Epithelial cell of alveolus of lung (primary cell): ENCODE measurements around the gene ABHD10. TPM values are rescaled to one million over a fixed set of nuclear protein-coding genes. Genes with fewer than 3 reads are reported as not detected.

Experiments
- total RNA-seq: library from RNA; depleted of rRNA; stranded (reverse); fragments of >200 nt; gene quantifications from 2 replicates; pipeline ENCODE4 v1.2.1, GENCODE V29; 2015

Gene ABHD10
- 24.7 and 30.0 TPM in 2 replicates for total RNA-seq

DNA sequence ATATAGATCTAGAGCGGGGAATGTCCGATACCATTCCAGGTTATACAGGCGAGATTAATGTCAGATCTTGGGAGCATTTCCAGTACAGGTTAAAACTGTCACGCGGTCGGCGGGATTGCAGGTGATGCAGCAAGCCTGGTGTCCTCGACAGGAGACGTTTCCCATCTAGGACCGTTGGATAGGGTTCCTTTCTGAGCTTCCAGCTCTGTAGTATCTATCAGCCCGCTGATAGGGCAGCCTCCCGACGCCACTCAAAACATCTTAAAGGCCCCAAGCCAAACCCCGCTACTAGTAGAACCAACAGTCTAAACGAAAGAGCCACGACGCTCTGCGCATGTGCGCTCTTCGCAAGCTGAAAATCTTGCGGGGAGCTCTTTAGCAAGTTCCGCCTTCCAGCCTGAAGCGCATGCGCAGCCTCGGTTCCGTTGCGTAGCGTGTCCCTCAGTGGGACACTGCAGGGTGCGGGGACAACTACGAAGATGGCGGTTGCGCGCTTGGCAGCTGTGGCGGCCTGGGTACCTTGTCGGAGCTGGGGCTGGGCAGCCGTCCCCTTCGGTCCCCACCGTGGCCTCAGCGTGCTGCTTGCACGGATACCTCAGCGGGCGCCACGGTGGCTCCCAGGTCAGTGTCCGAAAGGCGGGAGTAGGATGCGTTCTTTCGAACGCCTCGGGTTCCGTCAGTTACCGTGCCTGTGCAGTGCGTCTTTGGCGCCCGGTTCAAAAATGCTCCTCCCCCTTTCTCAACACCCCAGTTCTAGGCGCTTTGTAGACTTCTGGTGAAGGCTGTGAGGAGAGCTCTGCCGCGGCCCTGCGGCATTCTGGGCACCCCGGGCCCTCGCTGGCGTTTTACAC lies at the start of gene ABHD10:
Gene ABHD10, plus strand, starts transcription at position 444 of the 851 bp plus-strand sequence. Its CDS starts 36 bp downstream, at position 480.

DNA sequence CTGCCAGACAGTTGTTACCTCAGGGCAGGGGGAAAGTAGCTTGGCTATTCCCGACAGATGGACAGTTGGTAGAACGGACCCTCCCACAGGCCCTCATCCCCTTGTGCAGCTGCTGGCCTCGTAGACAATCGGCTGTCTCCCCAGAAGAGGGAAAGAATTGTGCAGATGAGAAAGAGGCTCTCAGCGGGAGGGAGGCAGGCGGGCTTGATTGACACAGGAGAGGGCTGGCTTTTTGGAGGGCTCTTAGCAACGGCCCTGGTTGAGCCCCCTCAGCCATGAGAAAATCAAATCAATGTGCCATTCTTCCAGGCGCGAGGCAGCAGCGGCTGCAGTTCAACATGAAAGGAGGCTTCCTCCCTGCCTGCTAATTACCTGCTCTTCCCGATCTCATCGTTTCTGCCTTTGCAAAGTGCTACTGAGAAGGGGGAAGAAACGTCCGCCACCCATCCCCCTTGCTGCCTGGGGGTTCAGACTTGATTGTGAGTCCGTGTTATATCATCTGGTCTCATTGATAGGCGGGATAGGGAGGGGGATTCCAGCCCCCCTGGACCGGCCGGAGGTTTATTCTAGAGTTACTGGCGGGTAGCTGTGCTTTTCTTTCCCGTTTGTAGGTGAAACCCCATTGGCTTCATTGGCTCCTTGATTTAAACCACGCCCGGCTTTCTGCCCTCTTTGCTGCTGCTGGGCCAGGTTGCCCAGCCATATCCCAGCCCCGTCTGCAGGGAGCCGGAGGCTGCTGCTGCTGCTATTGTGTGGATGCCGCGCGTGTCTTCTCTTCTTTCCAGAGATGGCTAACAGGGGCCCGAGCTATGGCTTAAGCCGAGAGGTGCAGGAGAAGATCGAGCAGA lies 20.0 kb downstream of the ABHD10 start, which contains the start of gene TAGLN3:
Gene TAGLN3, plus strand, starts transcription at position 287 of the 848 bp plus-strand sequence. Its CDS starts 501 bp downstream, at position 788.

DNA sequence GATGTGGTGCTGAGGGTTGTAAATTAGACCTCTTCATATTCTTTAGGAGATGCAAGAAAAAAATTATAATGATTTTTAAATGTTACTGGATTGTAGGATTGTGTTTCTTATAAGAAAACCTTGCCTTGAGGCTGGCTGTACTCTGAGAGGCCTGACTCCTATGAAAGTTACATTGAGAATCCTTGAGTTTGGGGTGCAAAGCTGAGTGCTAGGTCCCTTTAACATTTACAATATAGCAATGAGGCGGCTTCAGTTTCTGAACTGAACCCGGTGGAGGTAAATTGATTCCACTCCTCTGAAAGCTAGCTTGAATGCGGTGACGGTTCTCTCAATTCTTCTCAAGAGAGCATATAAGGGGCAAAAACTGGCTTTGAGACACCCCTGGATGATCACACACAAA lies 55.6 kb downstream of the ABHD10 start, which contains the start of gene TMPRSS7:
Gene TMPRSS7, plus strand, starts transcription at position 301 of the 400 bp plus-strand sequence. CDS start 110 bp downstream, outside the sequence.

Other genes with a start within 250 kb of the ABHD10 start
- gene PHLDB2, start 119.8 kb upstream of the ABHD10 start, total RNA-seq = 32.3 and 32.5 TPM in 2 replicates
- 3.2 TPM in 1 of 2 replicates, not detected in the other for gene TAGLN3, start 19.9 kb downstream of the ABHD10 start, total RNA-seq
- not detected in 2 replicates for gene TMPRSS7, start 55.7 kb downstream of the ABHD10 start, total RNA-seq
- 1.4 and 6.6 TPM in 2 replicates for gene C3orf52, start 107.4 kb downstream of the ABHD10 start, total RNA-seq
- gene GCSAM, start 154.2 kb downstream of the ABHD10 start, total RNA-seq = not detected in 2 replicates